ENCODE measurements around the gene TMEM62. TPM values are rescaled to one million over a fixed set of nuclear protein-coding genes. Genes with fewer than 3 reads are reported as not detected.

Gene TMEM62
- total and polyA plus RNA-seq, 2 of the 8 experiments (the other 6 are each of a cell fraction or from before 2014, with no cell fraction given) = 2.0 to 4.0 TPM

- TF ChIP-seq RBBP5 (IDR thresholded peaks at IDR 0.05; ENCODE audit: borderline replicate concordance, low read depth, low read length) (peak; percentile 93; the same call in 1 of the 2 replicates), SP2 (IDR thresholded peaks at IDR 0.05; ENCODE audit: low read length) (no peak), POU5F1 (IDR thresholded peaks at IDR 0.05; ENCODE audit: low read depth, low read length) (no peak)
These were observed 52.0 kb downstream of the TMEM62 start, which contains the start of gene CCNDBP1 (continued) for GRCh38 chr15:43185157-43186002.
